ENCODE measurements around the gene HIBCH.

GRCh38 chr2:190156530-190157212, 163.0 kb downstream of the HIBCH start:
- TF ChIP-seq CTCF (IDR thresholded peaks at IDR 0.05; ENCODE audit: extremely low read depth in 1 of 2, insufficient read depth in 1 of 2, low read depth in 1 of 2, low read length in 2 of 2), result no peak
- no peak for TF ChIP-seq EZH2 (IDR thresholded peaks at IDR 0.05; ENCODE audit: borderline replicate concordance, low read depth, low read length, severe bottlenecking)
- TF ChIP-seq MYC (IDR thresholded peaks at IDR 0.05; ENCODE audit: low read depth, low read length), result no peak
- no peak for TF ChIP-seq JUN (IDR thresholded peaks at IDR 0.05; ENCODE audit: borderline replicate concordance, insufficient read depth, insufficient read length, low read depth)
- no peak for TF ChIP-seq POLR2AphosphoS5 (IDR thresholded peaks at IDR 0.05; ENCODE audit: insufficient read depth, low read depth, low read length)
- no peak for TF ChIP-seq MAX (IDR thresholded peaks at IDR 0.05; ENCODE audit: insufficient read depth, insufficient read length)
- no peak for TF ChIP-seq POLR2A (IDR thresholded peaks at IDR 0.05; ENCODE audit: low read depth, low read length)
- no peak for TF ChIP-seq FOS (IDR thresholded peaks at IDR 0.05; ENCODE audit: borderline replicate concordance, insufficient read depth, low read length)
